Caki2 (cell line): ENCODE results near the gene COG6. TPM values are rescaled to one million over a fixed set of nuclear protein-coding genes. Genes with fewer than 3 reads are reported as not detected.

Source experiments
- DNase-seq: peaks from one replicate; pipeline ENCODE4 v3.0.0-alpha.2; 2015; ENCODE audit warnings: low read depth
- in situ Hi-C: cut with HindIII; loops from 2 replicates; pipeline ENCODE4 v1.10.0; 2016; ENCODE audit warnings: low sequenced_read_pairs, low pct_unique_long_range_greater_than_20kb, mixed read lengths
- total RNA-seq: library from RNA; depleted of rRNA; stranded (reverse); fragments of >200 nt; shearing (Covaris generic); gene quantifications from 2 replicates; pipeline ENCODE4 v1.2.3, GENCODE V29; 2014; ENCODE audit warnings: low replicate concordance

Gene COG6
- total RNA-seq, 1 experiment from 2014 or later: 9.3 TPM

DNA sequence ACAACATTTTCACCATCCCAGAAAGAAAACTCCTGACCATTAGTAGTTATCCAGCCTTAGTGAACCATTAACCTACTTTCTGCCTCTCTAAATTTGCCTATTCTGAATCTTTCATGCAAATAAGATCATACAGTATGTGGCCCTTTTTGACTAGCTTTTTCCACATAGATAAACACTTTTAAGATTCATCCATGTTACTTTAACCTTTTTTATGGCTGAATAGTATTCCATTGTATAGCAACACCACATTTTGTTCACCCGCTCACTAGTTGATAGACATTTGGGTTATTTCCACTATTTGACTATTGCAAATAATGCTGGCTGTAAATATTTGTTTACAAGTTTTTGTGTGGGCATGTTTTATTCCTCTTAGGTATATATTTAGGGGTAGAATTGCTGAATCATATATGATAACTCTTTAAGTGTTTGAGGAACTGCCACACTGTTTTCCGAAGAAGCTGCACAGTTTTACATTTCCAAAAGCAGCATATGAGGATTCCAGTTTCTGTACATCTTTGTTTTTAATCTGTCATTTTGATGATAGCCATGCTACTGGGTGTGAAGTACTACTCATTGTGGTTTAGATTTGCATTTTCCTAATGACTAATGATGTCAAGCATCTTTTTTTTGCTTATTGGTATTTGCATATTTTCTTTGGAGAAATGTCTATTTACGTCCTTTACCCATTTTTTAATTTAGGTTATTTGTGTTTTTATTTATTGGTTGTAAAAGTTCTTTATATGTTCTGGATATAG, 17.1 kb downstream of the COG6 start:
- no peak for DNase-seq
- in situ Hi-C loops: no loop called here

DNA sequence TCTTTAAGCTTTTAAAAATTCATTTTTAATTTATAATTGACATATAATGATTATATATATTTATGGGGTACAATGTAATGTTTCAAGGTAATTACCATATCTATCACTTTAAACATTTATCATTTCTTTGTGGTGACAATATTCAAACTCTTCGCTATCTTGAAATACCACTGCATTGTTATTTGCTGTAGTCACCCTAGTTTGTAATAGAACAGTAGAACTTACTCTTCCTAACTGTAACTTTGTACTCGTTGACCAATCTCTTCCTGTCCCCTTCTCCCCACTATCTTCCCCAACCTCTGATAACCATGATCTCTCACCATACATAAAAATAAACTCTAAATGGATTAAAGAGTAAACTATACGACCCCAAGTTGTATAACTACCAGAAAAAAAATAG, 20.4 kb downstream of the COG6 start:
- DNase-seq: no peak
- in situ Hi-C loops: no loop called here

DNA sequence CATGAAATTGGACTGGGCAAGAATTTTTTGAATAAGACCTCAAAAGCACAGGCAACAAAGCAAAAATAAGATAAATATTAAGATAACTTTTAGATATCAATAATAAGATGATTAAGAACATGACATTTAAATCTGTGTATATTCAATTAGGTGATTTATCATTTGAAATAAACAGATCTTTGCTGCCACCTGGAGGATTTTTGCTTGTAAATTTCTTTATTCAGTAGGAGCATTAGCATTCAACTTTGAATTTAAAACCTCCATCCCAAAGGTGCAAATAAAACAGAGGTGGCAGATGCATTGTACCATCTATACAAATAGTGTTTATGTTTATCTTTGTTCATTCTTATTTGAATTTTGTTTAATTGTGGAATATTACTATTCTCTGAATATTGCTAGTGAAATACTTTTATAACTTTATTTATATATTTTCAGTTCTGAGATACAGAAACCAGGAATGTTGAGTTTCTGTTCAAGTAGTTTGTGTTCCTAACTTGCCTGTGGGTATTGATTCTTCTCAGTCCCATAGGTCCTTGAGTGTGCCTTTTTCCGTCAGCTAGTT, 20.9 kb downstream of the COG6 start:
- no peak for DNase-seq
- in situ Hi-C loops: no loop called here

DNA sequence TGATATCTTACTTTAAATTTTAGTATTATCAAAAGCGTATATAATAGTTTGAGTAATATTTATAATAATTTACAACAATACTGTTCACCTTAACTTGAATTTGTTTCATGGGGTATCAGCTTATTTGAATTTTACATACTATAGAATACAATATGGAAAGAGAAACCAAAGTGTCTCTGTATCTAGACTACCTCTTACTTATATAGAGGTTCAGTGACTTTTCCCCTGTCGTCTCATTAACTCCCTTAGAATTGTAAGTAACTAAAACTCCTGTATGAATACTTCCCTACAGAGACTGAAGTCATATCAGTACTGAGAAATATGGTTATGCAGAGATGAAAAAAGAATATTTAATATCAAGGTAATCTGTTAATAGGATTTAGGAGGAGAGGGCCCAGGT, 26.8 kb downstream of the COG6 start:
- in situ Hi-C loops: no loop called here
- no peak for DNase-seq

DNA sequence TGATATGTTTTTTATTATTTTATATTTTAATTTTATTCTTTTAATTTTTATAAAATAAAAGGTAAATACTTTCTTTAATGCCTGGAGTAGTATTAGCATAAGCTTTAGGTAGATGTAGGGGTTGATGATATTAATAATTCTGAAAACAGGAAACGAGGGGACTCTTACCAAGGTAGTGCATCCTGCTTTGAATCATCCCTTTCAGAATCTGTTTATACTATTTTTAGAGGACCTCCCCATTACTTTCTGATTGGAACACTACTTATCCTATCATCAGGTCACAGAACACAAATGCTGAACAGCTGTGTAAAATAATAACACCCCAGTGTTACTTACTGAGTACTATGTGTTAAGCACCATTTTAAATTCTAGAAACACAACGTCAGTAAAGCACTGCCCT, 27.3 kb downstream of the COG6 start:
- no peak for DNase-seq
- in situ Hi-C loops: no loop called here

DNA sequence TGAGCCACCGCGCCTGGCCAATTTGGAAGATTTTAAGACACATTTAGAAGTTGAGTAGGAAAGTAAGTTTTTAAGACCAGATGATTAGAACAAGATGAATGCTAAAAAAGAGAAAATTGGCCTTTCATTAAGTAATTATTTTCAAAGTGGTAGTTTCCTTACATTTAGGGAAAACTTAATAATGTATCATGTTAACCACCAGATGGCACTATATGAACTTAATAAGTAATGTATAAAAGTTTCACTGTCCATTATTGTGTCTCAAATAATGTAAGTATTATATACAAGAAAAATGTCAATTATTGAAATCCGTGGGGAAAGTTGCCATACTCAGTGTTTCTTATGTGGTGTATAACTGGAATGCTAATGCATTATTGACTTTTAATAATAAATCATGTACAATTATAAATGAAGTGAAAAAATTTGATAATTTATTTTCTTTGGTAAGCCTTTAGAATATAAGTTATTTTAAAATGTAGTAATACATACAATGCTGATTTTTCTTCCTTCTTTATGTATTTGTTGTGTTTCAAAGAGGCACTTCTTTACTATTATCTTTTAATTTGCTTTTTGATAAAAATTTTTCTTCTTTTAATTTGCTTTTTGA, 29.2 kb downstream of the COG6 start:
- no peak for DNase-seq
- in situ Hi-C loops: no loop called here

DNA sequence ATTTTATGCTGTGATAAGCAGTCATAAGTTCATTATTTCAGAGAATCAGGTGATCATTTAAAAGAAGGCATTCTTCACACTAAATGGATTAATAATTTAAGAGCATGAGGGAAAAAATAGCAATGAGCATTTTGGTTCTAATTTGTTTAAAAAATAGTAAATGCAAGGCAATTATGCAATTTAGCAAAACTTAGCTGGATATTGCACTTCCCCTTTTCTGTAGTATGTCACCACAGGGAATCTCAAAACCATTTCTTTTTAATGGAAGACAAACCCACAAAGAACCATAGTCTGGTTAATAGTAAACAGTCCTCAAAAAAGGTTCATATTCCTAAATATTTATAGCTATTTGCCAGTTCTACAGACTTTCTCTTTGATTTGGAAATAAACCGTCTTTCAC, 30.2 kb downstream of the COG6 start:
- in situ Hi-C loops: no loop called here
- no peak for DNase-seq

DNA sequence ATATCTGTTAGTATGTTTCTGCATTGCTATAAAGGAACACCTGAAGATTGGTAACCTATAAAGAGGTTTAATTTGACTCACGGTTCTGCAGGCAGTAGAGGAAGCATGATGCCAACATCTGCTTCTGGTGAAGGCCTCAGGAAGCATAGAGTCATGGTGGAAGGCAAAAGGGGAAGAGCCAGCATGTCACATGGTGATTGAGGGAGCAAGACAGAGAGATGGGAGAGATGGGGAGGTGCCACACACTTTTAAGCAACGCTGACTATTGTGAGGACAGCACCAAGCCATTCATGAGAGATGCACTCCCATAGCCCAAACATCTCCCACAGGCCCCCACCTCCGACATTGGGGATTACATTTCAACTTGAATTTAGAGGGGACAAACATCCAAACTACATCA, 32.8 kb downstream of the COG6 start:
- in situ Hi-C loops: no loop called here
- DNase-seq: no peak

DNA sequence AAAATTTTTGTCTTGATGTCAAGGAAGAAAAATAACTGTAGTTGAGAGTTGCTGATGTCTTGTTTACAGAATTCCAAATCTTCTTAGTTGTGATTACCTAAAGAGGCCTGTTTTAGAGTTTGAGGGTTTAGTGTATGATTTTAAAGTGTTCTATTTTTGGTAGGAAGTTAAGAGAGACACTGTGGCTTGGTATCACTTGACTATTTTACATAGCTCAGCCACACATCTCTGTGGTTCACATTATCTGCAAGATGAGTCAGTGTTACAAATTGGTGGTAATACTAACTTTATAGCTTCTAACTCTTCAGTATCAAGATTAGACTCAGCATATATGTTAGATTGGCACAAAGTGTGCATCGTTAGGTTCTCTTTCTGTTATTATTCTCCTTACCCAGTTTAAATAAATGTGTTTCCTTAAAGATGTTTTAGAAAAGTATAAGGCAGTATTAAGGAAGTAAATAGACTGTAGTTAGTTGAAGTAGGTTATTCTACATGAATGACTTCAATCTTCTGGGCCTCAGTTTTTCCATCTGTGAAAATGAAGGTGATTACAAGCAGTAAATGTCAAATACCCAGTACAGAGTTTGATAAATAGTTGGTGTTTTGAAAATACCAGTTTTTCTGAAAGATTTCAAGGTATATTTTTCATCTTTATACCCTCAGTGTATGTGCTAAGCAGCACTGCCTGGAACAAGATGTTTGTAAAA, 33.4 kb downstream of the COG6 start:
- in situ Hi-C loops: no loop called here
- DNase-seq: no peak

DNA sequence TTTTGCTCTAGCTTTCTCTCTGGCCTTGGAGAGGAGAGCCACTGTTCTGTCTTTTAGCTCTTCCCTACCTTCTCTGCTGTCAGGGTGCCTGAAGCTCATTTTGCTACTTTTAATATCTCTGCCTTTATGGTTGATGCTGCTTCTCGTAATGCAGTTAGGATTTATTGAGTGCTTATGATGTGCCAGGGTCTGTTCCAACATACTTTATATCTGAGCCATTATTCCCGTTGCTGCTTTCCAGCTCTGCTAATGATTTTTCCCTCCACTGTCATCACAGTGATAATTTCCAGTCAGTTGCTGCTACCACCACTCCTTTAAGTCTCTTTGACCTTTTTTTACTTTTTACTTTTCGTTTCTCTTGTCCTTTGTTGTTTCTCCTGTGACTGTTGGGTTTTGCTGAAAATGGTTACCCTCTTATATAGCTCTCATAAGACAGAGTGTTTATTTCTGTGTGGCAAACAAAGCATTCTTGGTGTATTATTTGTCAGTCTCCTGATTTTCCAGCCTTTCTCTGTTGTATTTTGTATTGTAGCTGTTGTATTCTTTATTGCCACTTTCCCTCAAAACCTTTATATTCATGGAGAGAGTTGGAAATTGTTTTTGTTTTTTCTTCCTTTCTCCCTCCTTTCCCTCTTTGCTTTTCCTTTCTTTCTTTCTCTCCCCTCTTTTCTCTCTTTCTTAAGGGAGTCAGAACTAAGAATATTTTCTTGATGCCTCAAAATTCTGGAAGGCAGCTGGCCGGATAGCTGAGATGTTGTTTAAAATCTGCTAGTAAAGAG, 37.4 kb downstream of the COG6 start:
- in situ Hi-C loops: no loop called here
- DNase-seq: no peak

DNA sequence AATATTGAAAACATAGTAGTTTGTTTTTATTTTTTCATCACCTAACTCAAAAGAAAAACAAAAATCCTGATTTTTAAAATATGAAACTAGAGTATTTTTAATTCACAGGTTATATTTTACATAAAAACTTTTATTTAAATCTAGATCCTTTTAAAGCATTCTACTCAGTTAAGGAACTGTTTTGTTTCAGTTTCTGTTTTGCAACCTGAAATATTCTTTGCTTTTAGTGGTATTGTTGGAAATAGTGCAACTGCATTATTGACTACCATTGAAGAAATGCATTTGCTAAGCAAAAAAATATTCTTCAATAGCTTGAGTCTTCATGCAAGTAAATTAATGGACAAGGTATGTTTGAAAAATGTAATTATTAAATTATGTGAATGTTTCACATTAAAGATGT, 43.8 kb downstream of the COG6 start:
- no peak for DNase-seq
- in situ Hi-C loops: no loop called here

DNA sequence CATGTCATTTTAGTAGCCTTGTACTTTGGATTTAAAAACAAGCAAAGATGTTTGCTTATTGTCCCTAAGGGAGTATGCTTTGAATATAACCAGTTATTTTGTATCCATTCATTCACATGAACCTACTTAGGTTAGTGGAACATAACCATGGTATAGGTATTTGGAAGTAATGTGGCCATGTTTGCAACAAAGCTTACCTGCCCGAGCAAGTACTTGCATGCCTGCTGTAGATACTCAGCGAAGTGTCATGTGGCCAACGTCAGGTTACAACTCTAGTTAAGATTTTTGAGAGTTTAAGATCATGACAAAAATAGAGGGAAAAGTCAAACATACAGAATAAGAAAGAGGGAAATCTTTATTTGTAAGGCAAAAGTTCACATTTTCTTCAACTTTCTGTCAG, 57.2 kb downstream of the COG6 start:
- in situ Hi-C loops: no loop called here
- DNase-seq: no peak

DNA sequence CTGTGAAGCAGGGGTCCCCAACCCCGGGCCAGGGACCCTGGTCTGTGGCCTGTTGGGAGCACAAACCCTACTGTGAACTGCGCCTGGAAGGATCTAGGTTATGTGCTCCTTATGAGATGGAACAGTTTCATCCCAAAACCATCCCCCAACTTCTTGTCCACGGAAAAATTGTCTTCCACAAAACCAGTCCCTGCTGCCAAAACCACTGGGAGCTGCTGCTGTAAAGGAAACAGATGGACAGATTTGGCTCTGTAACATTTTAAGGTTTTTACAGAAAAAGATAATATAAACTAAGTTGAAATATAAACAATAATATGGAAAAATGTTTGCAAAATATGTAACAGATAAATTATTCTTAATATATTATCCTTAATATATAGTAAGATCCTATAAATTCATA, 73.7 kb downstream of the COG6 start:
- in situ Hi-C loops: no loop called here
- DNase-seq: no peak

DNA sequence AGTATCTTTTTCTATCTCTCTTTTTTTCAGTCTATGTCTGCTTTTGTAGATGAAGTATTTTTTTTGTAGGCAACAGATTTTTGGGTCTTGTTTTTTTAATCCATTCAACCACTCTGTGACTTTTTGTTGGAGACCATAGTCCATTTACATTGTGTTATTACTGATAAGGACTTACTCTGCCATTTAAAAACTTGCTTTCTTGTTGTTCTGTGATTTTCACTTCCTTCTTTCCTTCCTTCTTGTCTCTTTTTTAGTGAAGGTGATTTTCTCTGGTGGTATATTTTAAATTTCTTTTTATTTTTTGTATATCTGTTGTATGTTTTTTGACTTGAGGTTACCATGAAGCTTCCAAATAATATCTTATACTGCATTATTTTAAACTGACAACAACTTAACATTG, 79.5 kb downstream of the COG6 start:
- in situ Hi-C loops: no loop called here
- DNase-seq: no peak

DNA sequence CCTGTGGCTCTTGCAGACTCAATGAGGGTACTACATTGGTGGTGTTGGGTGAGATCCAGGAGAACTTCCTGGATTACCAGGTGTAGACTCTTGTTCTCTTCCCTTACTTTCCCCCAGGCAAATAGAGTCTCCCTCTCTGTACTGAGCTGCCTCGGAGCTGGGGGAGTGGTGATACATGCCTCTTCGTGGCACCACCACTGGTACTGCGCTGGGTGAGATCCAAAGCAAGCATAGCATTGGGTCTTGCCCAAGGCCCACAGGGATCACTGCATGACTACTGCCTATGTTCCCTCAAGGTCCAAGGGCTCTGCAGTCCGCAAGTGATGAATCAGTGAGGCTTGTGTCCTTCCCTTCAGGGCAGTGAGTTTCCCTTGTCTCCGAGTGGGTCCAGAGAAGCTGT, 81.6 kb downstream of the COG6 start:
- DNase-seq: no peak
- in situ Hi-C loops: no loop called here

DNA sequence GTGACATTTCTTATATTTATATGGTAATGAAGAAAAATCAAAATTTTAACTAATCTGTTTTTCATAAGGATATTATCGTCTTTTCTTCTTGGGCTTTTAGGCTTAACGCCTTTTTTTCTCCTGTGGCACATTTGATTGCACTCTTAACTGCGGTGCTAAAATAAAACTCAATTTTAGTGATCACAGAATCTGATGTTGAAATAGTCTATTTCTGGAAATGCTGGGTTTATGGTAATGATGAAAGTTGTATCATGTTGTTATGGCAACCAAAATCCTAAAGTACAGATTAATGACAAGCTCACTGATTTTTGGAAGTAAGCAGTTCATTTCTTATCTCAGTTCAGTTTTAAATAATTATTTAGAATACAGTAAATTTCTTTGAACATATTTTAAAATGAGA, 85.3 kb downstream of the COG6 start:
- DNase-seq: no peak
- in situ Hi-C loops: no loop called here

DNA sequence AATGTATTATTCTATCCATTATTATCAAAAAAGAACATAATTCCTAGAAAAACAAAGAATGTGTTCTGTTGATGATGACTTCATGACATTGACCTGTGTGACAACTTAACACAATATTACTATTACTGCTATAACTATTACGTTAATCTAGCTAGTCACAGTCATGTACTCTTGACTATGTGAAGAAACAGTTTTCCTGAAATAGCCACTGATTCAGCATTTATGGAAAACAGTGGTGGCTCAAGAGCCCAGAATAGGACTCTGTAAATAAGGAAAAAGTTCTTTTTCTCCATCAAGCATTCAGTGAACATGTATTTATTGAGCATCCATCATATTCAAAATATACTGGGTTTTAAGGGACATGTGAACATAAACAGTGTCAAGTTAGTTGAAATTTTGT, 93.5 kb downstream of the COG6 start:
- DNase-seq: no peak
- in situ Hi-C loops: no loop called here

DNA sequence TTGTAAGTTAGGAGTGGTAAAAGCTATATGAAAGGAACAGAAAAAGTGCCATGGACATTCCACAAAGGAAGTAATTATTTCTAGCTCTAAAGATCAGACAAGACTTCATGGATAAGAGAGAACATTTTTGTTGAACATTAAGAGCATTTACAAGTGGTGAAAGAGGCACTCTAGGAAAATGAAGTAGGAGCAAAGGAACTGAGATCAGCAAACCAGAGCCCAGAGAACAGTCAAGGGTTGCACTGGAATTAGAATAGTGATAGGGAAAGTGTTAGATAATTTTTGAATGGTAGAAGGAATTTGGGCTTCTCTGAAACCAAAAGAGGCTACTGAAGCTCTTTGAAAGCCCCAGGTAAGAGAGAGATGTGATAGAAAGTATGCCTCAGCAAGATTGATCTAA, 94.1 kb downstream of the COG6 start:
- no peak for DNase-seq

DNA sequence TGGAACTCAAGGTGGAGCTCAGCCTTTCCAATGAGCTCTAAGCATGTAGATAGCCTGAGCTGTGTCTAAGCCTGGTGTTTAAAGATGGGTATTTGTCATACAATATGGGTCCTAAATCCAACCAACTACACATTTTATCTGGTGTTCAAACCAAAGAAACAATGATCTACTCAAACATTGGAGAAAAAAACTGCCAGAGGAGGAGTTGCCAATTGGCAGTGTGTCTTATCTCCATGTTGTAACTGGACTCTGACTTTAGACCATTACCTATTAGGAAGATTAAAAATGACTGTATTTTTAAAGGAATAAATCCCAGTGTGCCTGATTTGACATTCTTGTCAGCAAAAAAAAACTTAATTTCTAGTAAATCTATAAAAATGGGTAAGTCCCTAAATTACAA, 96.3 kb downstream of the COG6 start:
- in situ Hi-C loops: no loop called here
- no peak for DNase-seq

More for the DNA sequence above, 94.1 kb downstream of the COG6 start:
- in situ Hi-C loops: no loop called here
